K562 (cell line): ENCODE results near the gene SAMD8.

Experiments used
- KDM1A ChIP-seq, 2 experiments: fragments of 450-650 bp; IDR thresholded peaks; 2 replicates each; pipeline ENCODE4 v1.6.1; 2016; ENCODE audit warnings: mild to moderate bottlenecking in 2 of 2
- RCOR1 ChIP-seq, 2 experiments: IDR thresholded peaks; 2 replicates each; pipeline ENCODE4 v1.6.1; 2012; ENCODE audit warnings: low read depth in 2 of 2, low read length in 2 of 2, borderline replicate concordance in 1 of 2, improper control_type of control experiment in 1 of 2
- ZNF311 ChIP-seq: fragments of 250-450 bp; sonication (Bioruptor Pico); IDR thresholded peaks from 2 replicates; pipeline ENCODE4 v1.4.0; 2020; ENCODE audit warnings: mild to moderate bottlenecking, moderate library complexity
- TF ChIP-seq, protein P1 (sequence below), 3 experiments: IDR thresholded peaks in 2 of 3; conservative IDR thresholded peaks in 1 of 3; 2 replicates each; pipeline ENCODE4 v1.5.1; 2011 to 2012; ENCODE audit warnings: low read length in 3 of 3, mild to moderate bottlenecking in 3 of 3, control low read depth in 2 of 3, improper control_type of control experiment in 1 of 3, inconsistent platforms in 1 of 3, low read depth in 1 of 3, mixed read lengths in 1 of 3, moderate library complexity in 1 of 3; ENCODE audit not compliant: insufficient read depth in 2 of 3
- TF ChIP-seq, protein P2 (sequence below): sonication (generic); formaldehyde crosslinking; IDR thresholded peaks from 2 replicates; pipeline ENCODE4 v1.8.0; 2023; ENCODE audit warnings: missing genetic modification reagents, mild to moderate bottlenecking, borderline replicate concordance

DNA sequence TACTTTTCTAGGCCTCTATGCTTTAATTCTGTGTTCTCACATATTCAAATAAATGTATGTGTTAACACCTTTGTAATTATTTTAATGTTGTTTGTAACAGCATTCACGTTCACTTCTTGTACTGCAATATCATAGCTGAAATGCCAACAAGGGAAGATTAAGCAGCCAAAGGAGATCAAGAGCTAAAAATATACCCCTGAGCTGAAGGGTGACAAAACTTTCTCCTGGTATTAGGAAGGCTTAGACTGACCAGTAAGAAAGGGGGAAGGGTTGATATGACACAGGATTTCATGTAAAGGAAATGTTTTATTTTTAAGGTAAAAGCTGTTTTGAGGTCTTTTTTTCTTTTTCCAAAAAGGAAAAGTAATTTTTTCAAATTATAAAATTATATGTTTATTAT lies 58.8 kb downstream of the SAMD8 start:
- TF ChIP-seq, protein P1, sequence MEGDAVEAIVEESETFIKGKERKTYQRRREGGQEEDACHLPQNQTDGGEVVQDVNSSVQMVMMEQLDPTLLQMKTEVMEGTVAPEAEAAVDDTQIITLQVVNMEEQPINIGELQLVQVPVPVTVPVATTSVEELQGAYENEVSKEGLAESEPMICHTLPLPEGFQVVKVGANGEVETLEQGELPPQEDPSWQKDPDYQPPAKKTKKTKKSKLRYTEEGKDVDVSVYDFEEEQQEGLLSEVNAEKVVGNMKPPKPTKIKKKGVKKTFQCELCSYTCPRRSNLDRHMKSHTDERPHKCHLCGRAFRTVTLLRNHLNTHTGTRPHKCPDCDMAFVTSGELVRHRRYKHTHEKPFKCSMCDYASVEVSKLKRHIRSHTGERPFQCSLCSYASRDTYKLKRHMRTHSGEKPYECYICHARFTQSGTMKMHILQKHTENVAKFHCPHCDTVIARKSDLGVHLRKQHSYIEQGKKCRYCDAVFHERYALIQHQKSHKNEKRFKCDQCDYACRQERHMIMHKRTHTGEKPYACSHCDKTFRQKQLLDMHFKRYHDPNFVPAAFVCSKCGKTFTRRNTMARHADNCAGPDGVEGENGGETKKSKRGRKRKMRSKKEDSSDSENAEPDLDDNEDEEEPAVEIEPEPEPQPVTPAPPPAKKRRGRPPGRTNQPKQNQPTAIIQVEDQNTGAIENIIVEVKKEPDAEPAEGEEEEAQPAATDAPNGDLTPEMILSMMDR (IDR thresholded peaks at IDR 0.05 in 2 of 3, conservative IDR thresholded peaks at IDR 0.05 in 1 of 3; ENCODE audit: insufficient read depth in 2 of 3, low read depth in 1 of 3, low read length in 3 of 3) = no peak
- TF ChIP-seq, protein P2, sequence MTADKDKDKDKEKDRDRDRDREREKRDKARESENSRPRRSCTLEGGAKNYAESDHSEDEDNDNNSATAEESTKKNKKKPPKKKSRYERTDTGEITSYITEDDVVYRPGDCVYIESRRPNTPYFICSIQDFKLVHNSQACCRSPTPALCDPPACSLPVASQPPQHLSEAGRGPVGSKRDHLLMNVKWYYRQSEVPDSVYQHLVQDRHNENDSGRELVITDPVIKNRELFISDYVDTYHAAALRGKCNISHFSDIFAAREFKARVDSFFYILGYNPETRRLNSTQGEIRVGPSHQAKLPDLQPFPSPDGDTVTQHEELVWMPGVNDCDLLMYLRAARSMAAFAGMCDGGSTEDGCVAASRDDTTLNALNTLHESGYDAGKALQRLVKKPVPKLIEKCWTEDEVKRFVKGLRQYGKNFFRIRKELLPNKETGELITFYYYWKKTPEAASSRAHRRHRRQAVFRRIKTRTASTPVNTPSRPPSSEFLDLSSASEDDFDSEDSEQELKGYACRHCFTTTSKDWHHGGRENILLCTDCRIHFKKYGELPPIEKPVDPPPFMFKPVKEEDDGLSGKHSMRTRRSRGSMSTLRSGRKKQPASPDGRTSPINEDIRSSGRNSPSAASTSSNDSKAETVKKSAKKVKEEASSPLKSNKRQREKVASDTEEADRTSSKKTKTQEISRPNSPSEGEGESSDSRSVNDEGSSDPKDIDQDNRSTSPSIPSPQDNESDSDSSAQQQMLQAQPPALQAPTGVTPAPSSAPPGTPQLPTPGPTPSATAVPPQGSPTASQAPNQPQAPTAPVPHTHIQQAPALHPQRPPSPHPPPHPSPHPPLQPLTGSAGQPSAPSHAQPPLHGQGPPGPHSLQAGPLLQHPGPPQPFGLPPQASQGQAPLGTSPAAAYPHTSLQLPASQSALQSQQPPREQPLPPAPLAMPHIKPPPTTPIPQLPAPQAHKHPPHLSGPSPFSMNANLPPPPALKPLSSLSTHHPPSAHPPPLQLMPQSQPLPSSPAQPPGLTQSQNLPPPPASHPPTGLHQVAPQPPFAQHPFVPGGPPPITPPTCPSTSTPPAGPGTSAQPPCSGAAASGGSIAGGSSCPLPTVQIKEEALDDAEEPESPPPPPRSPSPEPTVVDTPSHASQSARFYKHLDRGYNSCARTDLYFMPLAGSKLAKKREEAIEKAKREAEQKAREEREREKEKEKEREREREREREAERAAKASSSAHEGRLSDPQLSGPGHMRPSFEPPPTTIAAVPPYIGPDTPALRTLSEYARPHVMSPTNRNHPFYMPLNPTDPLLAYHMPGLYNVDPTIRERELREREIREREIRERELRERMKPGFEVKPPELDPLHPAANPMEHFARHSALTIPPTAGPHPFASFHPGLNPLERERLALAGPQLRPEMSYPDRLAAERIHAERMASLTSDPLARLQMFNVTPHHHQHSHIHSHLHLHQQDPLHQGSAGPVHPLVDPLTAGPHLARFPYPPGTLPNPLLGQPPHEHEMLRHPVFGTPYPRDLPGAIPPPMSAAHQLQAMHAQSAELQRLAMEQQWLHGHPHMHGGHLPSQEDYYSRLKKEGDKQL (CRISPR knock-in tag) = no peak
- no peak for TF ChIP-seq ZNF311 (CRISPR knock-in tag)
- no peak for TF ChIP-seq RCOR1 (IDR thresholded peaks at IDR 0.05; ENCODE audit: borderline replicate concordance in 1 of 2, low read depth in 2 of 2, low read length in 2 of 2)
- no peak for TF ChIP-seq KDM1A (IDR thresholded peaks at IDR 0.05)
